CD4-positive, alpha-beta T cell treated with Interleukin-15 for 4 hours (primary cell): Measurements from ENCODE around the gene ZNF593OS.

ENCODE experiments used
- DNase-seq: peaks from one replicate; pipeline ENCODE4 v3.0.0-alpha.2; 2020; ENCODE audit warnings: low spot score

The ZNF593OS gene

DNA sequence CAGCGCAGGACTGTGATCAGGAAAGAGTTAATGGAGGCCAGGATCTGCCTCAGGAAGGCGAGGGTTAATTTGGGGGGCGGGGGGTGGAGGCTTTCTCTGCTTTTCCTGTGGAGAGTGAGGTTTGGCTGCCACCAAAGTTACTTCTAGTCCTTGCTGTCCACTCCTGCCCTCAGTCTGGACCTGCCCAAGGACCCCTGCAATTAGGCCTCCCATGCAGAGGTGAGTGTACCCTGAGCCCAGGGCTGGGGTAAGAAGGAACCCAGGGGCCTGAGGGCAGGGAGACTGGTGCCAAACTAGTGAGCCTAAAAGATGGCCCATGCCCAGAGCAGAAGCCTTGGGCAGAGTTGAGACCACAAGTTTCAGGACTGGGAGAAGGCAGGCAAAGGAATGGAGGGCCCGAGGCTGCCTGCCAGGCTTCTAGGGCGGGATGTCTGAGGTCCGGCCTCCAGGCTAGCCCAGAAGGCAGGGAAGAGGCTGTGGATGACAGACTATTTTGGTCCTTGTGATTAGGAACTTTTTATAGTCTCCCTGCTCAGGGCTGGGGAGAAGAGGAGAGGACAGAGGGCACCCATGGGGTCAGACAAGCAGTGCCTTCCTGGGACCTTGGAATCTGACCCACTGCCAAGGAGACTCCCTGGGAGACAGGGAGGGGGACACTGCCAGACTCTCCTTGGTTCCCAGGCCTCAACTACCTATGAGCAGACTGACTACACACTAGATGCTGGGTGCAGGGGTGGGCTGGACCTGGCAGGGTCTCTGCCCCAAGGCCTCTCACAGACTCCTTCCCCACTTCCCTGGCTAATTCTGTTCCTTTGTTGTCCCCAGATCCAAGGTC is 12.5 kb downstream of the ZNF593OS start, which contains the start of gene FAM110D:
TSS of gene FAM110D (plus strand) at position 172 of the 835 bp plus-strand sequence. CDS start 2,213 bp downstream, outside the sequence.
- DNase-seq = no peak

DNA sequence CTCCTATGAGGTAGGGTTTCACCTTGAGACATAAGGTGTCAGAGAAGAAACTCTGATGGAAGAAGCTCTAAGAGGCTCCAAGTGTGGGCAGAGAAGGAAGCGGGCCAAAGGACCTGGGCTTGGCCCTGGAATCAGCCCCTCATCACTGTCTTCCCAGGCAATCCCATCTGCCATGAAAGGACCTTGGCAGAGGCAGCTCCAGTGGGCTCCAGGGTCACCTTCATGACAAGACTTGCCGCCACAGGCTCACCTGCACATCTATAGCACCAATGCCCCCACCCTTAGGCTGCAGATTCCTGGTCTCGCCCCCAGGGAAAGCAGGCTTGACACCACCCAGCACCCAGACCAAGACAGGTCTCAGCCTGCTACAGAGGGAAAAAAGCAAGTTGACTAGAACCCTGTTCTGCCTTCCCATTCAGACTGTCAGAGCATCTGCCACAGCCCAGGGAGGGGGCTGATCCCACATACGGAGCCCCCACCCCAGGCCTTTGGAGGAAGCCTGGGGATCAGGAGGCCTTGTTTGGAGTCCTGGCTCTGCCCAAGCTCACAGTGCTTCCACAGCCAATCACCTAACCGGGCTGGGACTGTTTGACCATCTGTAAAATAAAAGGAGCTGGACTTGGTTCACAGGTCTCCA is 13.2 kb downstream of the ZNF593OS start:
- DNase-seq = no peak

DNA sequence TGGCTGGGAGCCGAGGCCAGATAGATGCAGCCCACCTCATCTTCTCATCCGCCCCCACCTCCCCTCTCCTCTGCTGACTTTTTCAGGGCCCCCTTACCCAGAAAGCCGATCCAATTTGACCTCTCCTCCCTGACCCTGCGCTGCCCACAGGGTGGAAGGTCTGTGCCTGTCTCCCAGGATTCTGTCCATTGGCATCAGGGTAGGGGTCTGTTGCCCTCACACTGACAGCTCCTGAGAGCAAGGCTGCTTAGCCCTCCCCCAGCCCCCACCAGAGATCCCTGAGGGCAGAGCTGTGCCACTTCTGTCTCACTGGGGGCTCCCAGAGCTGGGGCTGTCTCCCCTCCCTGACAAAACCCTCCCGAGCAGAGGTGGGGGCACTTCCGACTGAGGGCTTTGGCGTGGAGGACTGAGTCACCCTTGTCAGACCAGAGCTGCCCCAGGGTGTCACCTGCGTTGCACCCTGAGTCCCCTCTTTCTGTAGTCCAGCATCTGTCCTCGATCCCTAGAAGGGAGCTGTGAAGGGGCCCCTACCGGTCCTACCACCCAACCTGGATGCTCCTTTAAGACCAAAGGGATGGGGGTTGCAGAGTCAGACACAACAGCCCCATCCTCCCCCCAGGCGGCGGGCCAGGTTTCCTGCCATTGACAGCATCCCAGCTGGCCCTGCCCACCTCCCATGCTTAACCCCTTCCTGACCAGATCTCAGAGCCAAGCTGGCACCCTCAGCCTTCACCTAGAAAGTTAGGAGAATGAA is 15.2 kb downstream of the ZNF593OS start:
- no peak for DNase-seq

DNA sequence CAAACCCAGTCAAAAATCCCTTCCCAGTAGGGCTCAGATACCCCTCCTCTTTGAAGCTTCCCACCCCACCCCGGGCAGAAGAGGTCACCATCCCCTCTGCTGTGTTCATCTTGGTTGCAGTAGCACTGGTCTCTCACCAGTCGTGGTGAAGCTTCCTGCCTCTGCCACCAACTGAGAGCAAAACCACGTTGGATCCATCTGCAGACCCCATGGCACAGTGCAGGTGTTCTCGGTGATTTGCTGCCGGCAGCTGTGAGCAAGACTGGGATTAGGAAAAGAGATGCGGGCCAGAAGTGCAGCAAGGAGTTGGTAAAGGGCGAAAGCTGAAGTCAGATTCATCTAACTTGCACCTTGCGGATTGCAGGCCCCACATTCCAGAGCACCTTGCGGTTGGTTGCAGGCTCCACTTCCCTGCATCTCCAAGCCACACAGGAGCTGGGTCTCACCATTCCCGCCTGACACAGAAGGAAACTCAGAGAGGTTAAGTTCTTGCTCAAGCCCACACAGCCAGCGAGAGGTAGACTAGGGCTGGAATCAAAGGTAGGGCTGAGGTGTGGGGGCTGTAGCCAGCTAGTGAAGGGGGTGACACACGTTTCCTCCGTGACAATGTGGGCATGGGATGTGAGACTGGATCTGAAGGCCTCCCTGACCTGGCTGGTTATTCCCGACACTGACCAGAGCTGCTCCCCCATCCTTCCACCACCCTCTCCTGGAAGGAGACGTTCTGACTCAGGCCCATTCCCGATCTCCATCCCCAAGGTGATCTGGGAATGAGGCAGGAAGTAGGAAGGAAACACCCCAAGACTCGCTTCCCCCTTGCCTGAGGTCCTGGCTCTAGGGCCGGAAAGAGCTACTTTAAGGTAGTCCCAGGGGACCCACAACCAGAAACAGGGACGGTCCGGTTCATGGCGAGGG is 16.0 kb downstream of the ZNF593OS start:
- DNase-seq = no peak

DNA sequence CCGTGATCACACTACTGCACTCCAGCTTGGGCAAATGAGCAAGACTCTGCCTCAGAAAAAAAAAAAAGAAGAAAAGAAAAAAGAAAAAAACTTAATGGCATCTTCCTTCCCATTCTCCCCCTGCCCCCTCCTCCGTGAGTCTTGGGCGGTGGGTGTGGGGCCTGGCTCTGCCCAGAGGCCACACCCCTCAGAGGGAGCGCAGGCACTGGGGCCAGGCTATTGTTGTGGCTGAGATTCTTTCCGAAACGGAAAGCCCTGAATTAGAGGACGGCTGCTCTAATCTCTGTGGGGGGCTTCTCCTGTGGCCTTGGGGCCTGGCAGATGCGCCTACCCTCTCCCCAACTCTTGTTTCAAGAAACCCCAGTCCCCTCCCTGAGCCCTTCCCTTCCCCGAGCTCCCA is 16.9 kb downstream of the ZNF593OS start:
- DNase-seq = no peak

DNA sequence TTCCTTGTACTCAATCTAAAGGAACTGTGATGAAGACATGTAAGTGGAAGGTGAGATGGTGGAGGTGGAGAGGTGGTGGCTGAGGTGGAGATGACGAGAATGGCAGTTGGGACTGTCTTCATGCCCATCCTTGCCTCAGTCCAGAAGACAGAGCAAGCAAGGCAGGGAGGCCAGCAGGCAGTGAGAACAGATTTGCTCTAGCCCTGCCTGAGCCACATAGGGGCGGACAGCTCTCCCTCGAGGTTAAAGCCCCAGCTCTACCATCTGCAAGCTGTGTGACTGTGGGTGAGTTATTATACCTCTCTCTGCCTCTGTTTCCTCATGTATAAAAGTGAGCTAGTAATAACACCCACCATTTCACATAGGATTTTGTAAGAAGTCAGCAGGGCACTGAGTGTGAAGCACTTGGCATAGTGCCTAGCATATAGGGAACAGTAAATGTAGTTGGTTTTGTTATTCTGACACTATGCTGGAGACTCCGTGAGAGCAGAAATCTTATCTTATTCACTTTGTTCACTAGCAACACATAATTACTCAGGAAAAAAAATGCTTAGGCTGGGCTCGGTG is 17.6 kb downstream of the ZNF593OS start:
- no peak for DNase-seq

DNA sequence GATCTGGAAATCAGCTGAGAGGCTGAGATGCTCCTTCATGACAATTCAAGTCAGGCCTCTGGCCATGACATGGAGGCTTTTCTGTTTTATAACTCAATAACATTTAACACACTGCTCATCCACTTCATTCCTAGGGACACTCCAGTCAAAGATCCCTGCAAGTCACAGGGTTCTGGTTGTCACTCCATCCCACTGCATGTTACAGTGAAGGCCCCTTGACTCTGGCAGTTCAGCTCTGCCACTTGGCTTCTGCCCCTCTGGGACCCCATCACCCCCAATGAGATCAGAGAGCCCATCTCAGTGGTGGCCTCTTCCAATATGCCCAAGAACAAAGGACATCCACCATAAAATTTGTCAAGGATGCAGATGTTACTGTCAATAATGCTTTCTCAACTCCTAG is 22.7 kb downstream of the ZNF593OS start:
- DNase-seq = no peak

DNA sequence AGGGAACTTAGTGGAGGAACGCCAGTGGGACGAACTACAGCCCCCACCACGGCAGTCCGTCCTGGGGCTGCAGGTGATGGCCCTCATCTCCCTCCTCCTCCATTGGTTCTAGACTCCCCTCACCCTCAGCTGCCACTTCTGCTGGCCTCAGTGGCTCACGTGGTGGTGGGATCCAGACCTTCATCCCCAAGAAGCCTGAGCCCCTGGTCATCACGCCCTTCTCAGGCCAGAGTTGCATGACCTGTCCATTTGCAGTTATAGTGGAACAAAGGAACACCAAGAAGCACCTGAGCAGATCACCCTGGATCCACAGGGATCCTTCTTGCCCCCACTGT is 25.7 kb downstream of the ZNF593OS start:
- no peak for DNase-seq

DNA sequence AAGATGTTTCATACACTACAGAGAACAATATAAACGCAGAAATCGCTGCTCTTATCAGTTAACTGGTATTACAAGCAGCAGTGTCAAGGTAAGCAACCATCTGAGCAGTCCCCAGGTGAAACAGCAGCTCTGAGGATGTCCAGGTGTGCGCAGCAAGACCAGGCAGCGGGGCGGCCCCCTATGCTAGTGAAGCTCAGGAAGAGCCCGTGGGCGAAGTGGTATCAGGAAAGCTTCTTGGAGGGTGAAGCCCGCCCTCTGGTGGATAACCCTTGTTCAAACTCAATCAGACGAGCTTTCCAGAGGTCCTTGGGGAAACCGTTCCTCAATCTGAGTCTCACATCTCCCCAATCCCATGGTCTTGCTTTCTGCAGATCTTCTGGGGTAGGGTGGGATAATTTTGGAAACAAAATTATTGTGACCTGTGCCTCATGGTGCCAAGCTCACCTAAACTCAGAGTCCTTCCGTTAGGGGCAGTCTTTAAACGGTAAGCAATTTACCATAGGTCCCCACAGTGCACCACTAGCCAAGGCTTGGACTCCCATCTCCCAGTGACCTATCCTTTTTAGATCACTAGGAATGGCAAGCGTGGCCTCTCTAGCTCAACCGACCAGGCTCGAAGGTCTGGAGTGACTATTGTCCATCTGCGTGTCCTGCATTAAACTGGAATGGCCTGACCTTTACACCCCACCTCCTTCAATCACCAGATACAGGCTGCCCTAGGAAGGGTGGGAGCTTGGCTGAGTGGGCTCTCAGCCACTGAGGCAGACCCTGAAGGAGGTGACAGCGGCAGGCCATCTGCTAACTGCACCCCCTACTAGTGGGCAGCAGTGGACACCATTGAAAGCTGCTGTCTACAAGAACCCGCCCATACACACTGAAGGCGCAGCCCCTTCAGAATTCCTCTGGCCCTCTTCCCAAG is 26.3 kb downstream of the ZNF593OS start:
- DNase-seq = peak; percentile 76

DNA sequence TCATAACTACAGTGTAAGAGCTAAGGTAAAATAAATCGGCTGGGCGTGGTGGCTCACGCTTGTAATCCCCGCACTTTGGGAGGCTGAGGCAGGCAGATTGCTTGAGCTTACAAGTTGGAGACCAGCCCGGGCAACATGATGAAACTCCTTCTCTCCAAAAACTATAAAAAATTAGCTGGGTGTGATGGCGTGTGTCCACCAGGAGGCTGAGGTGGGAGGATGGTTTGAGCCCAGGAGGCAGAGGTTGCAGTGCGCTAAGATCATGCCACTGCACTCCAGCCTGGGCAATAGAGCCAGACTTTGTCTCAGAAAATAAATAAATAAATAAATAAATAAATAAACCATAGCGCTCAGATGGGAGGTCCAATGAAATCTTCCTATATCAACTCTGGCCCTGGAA is 29.5 kb downstream of the ZNF593OS start:
- no peak for DNase-seq

DNA sequence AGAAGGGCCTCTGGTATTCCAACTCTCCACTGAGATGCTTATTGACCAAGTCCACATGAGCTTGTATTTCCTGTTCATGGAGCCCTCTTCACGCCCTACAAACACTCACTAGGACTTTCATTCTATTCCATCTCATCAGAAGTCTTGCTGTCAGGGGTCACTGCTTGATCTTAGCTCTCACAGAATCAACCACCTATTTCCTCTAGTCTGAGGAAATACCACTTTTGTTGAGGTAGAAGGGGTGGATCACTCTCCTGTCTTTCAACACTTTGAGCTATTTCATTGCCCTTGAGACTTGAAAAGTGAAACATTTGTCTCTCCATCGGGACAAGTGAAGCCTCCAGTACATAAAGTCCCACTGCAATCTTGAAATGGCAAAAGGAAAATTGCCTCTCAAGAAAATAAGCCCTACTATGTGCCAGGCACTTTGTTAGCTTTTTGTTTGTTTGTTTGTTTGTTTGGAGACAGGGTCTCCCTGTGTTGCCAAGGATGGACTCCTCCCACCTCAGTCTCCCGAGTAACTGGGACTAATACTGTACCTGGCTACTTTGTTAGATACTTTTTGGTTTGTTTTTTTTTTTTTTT is 32.6 kb downstream of the ZNF593OS start:
- no peak for DNase-seq

DNA sequence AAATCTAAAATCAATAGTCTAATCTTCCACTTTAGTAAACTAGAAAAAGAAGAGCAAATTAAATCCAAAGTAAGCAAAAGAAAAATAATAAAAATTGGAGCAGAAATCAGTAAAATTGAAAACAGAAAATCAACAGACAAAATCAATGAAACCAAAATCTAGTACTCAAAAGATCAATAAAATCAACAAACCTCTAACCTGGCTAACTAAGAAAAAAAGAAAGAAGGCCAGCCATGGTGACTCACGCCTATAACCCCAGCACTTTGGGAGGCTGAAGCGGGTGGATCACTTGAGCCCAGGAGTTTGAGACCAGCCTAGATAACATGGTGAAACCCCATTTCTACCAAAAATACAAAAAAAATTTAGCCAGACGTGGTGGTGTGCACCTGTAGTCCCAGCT is 37.2 kb downstream of the ZNF593OS start:
- no peak for DNase-seq

DNA sequence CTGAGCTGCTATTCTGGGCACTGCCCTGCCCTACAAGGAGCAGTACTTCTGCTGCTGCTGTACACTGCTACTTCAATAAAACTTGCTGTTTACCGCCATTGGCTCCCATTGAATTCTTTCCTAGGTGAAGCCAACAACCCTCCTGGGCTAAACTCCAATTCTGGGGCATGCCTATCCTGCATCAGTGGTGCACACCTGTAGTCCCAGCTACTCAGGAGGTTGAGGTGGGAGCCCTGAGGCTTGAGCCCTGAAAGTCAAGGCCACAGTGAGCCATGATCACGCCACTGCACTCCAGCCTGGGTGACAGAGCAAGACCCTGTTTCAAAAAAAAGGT is 38.8 kb downstream of the ZNF593OS start:
- DNase-seq = no peak

DNA sequence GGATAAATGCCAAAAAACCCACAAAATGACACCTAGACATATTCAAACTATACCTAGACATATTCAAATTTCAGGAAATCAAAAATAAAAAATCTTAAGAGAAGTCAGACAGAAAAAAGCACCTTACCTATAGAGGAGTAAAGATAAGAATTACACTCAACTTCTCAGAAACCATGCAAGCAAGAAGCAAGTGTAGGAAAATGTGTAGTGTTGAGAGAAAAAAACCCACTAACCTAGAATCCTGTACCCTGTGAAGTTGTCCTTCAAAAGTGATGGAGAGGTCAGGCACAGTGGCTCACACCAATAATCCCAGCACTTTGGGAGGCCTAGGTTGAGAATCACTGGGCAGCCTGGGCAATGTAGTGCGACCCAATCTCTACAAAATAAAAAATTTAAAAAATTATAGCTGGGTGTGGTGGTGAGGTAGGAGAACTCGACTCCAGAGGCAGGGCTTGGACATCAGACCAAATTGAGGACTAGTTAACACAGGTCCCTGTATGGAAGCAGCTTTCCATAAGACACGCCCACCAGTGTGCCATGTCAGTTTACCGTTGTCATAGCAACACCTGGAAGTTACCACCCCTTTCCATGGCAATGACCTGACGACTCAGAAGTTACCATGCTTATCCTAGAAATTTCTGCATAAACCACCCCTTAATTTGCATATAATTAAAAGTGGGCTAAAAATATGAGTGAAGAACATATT is 39.4 kb downstream of the ZNF593OS start:
- DNase-seq = no peak

DNA sequence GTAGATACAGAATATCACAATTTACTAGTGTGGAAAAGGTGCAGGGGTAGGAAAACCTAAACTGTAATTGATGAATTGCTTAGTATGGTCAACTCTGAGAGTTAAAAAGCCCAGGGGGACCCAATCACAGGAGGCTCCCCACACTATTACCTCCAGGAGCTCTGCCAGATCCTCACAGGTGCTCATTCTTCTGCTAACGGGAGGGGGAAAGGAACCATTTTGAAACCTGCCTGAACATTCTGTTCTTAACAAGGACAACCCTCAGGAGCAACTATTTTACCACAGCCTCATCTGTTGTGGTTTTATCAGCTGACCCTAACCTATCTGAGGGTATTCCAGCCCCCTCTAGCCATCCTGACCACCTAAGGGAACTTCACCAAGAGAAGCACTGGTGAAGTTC is 40.9 kb downstream of the ZNF593OS start:
- no peak for DNase-seq

DNA sequence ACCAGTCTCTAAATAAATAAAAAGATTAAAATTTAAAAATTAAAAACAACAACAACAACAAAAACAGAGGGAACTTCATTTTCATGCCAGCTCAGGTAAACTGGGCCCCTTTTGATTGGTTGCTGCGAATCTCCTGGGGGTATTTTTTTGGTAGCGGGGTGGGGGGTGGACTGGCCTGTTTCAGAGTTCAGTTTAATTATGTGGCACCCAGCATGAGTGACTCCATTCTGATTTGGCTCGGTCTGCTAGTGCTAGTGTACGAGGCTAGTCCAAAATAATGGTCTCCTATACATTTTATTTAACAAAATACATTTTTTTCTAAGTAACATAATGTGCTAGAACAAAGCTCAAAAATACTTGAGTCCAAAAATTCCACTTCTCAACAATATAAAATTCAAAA is 41.9 kb downstream of the ZNF593OS start:
- DNase-seq = no peak

DNA sequence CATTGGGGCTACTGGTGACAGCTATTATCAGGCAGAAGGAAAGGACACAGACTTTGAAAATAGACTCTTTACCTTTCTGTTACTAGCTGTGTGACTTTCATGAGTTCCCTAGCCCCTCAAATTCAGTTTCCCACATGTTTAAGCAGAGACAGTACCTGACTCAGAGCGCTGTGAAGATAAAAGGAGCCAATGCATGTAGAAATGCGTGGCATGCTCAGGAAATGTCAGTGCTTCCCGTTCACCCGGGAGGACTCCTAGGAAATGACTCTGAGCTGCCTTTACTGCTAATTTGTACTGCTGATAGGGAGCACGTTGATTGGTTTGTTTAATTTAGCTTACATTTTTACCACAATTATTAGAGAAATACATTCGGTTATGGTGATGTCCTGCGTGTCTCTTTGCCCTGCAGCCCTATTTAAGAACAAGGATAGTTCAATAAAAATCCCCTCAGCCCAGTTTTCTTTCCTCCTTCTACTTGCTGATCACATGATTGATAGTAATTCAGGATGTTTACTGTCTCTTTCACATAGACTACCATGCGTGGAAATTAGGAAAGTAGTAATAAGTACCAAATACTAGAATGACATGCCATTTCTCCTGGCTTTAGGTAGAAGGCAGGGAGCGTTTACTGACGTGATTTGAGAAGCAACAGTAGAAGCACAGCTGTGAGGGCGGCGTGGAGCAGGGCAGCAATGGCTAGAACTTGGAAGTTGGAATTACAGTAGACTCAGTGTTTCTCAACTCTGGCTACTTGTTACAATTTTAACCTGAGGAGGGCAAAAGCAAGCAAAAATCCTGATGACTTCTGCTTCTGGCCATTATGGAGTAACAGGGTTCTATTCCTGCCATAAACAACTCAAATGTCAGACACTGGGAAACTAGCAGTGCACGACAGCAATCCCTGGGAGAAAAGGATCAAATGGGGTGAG is 44.1 kb downstream of the ZNF593OS start:
- DNase-seq = no peak

DNA sequence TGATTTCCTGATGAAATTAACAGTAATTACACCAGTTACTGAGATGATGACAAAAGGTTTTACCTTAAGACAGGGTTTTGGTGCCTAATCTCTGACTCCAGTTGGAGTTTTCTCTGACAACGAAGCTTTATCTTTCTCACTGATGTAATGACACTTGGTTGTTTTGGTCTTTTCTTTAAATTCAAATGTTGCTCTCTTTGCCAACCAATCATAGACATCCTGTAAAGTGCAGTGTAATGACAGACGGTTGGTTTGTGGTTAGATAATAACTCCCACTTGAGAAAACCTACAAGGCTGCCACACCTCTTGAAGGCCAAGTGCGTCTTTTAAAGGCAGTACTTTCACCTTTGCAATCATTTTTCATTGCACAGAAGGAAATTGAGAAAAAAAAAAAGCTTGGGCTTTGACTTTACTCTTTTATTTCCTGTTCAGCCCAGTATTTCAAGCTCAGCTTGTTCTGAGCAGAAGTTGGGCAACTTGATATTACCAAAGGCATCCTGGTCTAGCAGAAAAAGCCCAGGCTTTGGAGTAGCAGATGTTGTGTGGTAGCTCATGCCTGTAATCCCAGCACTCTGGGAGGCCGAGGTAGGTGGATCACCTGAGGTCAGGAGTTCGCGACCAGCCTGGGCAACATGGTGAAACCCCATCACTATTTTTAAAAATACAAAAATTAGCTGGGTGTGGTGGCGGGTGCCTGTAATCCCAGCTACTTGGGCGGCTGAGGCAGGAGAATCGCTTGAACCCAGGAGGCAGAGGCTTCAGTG is 45.1 kb downstream of the ZNF593OS start:
- DNase-seq = peak; percentile 86
